Mesenchymal stem cell (in vitro differentiated cells and primary cell): ENCODE measurements around the gene SIVA1.

Experiments
- DNase-seq: peaks from one replicate; pipeline ENCODE4 v3.0.0-alpha.2; 2013
- H2AFZ ChIP-seq: one replicate; pipeline ENCODE4 v1.6.1; 2013; ENCODE audit warnings: low read depth, mild to moderate bottlenecking, control low read depth, inconsistent platforms, low read length, moderate library complexity
- H2AK5ac ChIP-seq: 2 replicates; pipeline ENCODE4 v1.6.1; 2013; ENCODE audit warnings: low read length, moderate library complexity, mild to moderate bottlenecking, inconsistent platforms; ENCODE audit not compliant: severe bottlenecking
- H2BK120ac ChIP-seq: one replicate; pipeline ENCODE4 v1.6.1; 2013; ENCODE audit warnings: low read depth, mild to moderate bottlenecking, inconsistent platforms, low read length, moderate library complexity
- H2BK12ac ChIP-seq, 2 experiments: one replicate each; pipeline ENCODE4 v1.6.1; 2013; ENCODE audit warnings: inconsistent platforms in 2 of 2, low read length in 2 of 2, mild to moderate bottlenecking in 2 of 2, moderate library complexity in 2 of 2, control low read depth in 1 of 2
- H2BK15ac ChIP-seq: one replicate; pipeline ENCODE4 v1.6.1; 2013; ENCODE audit warnings: mild to moderate bottlenecking, low read depth, inconsistent platforms; ENCODE audit not compliant: poor library complexity, severe bottlenecking
- H2BK5ac ChIP-seq: 2 replicates; pipeline ENCODE4 v1.6.1; 2013; ENCODE audit warnings: low read depth, mild to moderate bottlenecking, low read length, control low read depth, inconsistent platforms; ENCODE audit not compliant: poor library complexity, severe bottlenecking
- H3K14ac ChIP-seq, 2 experiments: one replicate each; pipeline ENCODE4 v1.6.1; 2013; ENCODE audit warnings: inconsistent platforms in 2 of 2, low read length in 2 of 2, control low read depth in 1 of 2, mild to moderate bottlenecking in 1 of 2, moderate library complexity in 1 of 2
- H3K18ac ChIP-seq, 2 experiments: one replicate each; pipeline ENCODE4 v1.6.1; 2013; ENCODE audit warnings: inconsistent platforms in 2 of 2, low read length in 2 of 2, control low read depth in 1 of 2, low read depth in 1 of 2, mild to moderate bottlenecking in 1 of 2
- H3K23ac ChIP-seq, 2 experiments: one replicate each; pipeline ENCODE4 v1.6.1; 2013; ENCODE audit warnings: inconsistent platforms in 2 of 2, low read length in 2 of 2, mild to moderate bottlenecking in 2 of 2, moderate library complexity in 2 of 2, control low read depth in 1 of 2
- H3K27ac ChIP-seq: 2 replicates; pipeline ENCODE4 v1.5.1; 2013; ENCODE audit warnings: mild to moderate bottlenecking, moderate library complexity, low read length, control low read depth, inconsistent platforms; ENCODE audit not compliant: poor library complexity, severe bottlenecking
- H3K27me3 ChIP-seq, 2 experiments: 2 replicates each; pipeline versions ENCODE4 v1.6.1 to v1.7.0; 2013; ENCODE audit warnings: low read length in 2 of 2, mild to moderate bottlenecking in 2 of 2, moderate library complexity in 2 of 2, control low read depth in 1 of 2, inconsistent platforms in 1 of 2; ENCODE audit not compliant: control insufficient read depth in 1 of 2, insufficient read depth in 1 of 2
- H3K36me3 ChIP-seq, 2 experiments: 2 replicates each; pipeline versions ENCODE4 v1.6.1 to v1.7.0; 2013; ENCODE audit warnings: low read length in 2 of 2, control low read depth in 1 of 2, inconsistent platforms in 1 of 2, low read depth in 1 of 2, mild to moderate bottlenecking in 1 of 2; ENCODE audit not compliant: insufficient read depth in 2 of 2, control insufficient read depth in 1 of 2
- H3K4ac ChIP-seq, 2 experiments: one replicate each; pipeline ENCODE4 v1.6.1; 2013; ENCODE audit warnings: inconsistent platforms in 2 of 2, low read length in 2 of 2, mild to moderate bottlenecking in 2 of 2, moderate library complexity in 2 of 2, control low read depth in 1 of 2, low read depth in 1 of 2
- H3K4me1 ChIP-seq: 2 replicates; pipeline ENCODE4 v1.6.1; 2013; ENCODE audit warnings: low read depth, low read length, control low read depth; ENCODE audit not compliant: control insufficient read depth, insufficient read depth
- H3K4me2 ChIP-seq: 2 replicates; pipeline ENCODE4 v1.6.1; 2013; ENCODE audit warnings: low read length, mild to moderate bottlenecking, inconsistent platforms; ENCODE audit not compliant: poor library complexity, severe bottlenecking
- H3K4me3 ChIP-seq, 2 experiments: 2 replicates each; pipeline versions ENCODE4 v1.5.1 to v1.7.0; 2013; ENCODE audit warnings: low read length in 2 of 2, mild to moderate bottlenecking in 2 of 2, control low read depth in 1 of 2, low read depth in 1 of 2; ENCODE audit not compliant: insufficient read depth in 1 of 2
- H3K79me1 ChIP-seq: replicated peaks from 2 replicates; pipeline ENCODE4 v1.6.1; 2013; ENCODE audit warnings: mild to moderate bottlenecking, control low read depth, low read length, inconsistent platforms; ENCODE audit not compliant: poor library complexity, severe bottlenecking
- H3K9ac ChIP-seq: 2 replicates; pipeline ENCODE4 v1.7.0; 2013; ENCODE audit warnings: mild to moderate bottlenecking, low read length, moderate library complexity
- H3K9me3 ChIP-seq: 2 replicates; pipeline ENCODE4 v1.7.0; 2013; ENCODE audit warnings: mild to moderate bottlenecking, low read length; ENCODE audit not compliant: control insufficient read depth
- H4K8ac ChIP-seq: one replicate; pipeline ENCODE4 v1.6.1; 2013; ENCODE audit warnings: inconsistent platforms, mild to moderate bottlenecking, low read length, moderate library complexity
- H4K91ac ChIP-seq: one replicate; pipeline ENCODE4 v1.6.1; 2013; ENCODE audit warnings: mild to moderate bottlenecking, low read length, inconsistent platforms
- WGBS: methylation state at CpG from one replicate; pipeline ENCODE4 v1.1.7; 2013; ENCODE audit warnings: mixed read lengths; 5-methylcytosine and 5-hydroxymethylcytosine counted together

SIVA1 gene

DNA sequence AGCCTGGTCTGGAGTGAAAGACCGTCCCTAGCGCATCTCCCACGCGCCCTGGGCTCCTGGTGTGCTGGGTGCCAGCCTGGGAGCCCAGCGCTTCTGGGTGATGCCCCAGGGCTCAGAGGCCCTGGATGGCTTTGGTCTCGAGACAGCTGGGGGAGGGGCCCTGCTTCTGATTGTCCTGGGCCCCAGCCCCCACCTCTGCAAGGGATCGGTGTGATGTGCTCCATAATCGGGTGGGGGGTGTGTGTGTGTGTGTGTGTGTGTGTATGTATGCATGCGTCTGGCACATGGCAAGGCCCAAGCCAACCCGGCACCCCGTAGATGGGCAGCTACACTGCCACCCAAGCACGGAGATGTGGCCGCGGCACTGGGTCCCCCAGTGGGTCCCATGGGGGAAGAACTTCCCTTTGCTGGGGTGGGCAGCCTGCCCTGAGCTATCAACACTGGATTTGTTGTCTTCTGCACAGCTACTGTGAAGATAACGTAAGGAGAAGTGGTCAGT is 51.0 kb downstream of the SIVA1 start:
- no peak overlapping the region for H3K9ac ChIP-seq

DNA sequence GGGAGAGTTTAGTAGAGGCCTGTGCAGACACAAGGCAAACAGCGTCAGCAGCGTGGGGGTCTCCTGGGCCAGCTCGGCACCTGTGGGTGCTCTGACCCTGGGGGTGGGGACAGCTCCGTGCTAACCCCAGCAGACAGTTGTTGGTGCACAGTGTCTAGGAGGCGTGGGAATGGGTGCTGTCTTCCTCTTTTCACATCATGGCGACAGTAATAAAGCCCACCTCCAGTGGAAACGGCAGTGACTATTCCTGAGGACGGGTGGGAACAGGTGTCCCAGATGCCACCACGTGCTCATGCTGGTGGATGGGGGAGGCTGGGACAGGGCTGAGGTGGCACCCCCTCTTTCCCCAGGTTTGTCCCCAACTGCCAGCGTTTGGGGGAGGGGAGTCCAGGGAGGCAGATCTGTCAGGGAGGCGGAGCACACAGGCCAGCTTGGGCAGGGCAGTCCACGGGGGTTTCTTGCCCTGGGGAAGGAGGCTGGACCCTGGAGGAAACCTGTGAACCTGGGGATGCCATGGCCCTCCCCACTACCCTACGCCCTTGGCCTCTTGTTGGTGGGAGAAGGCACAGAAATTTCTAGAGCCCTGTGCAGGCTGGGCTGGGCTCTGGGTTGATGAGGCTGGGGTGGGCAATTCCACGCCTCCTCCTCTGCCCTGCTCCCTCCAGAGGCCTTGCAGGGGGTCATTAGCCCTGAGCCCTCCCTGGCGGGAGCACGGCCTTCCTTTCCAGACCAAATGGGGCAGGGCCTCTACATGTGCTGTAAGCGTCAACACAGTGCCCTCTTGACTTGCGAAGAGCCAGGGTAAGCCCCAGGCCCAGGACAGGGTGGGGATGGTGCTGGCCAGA is 51.8 kb downstream of the SIVA1 start:
- Histone ChIP-seq H3K27me3 (no peaks in the 10 kb centered on the region), H3K18ac (peak overlapping the region in 1 of 2 experiments; percentile 37), H3K27ac (no peak overlapping the region), H3K4ac (no peak overlapping the region), H3K14ac (no peak overlapping the region), H3K4me1 (peaks cover 60% of the 10 kb centered on the region), H3K9ac (no peak overlapping the region), H3K79me1 (peaks cover 6% of the 10 kb centered on the region), H2BK12ac (peak overlapping the region in 1 of 2 experiments; percentile 45), H2AK5ac (peak overlapping the region; percentile 95), H3K9me3 (no peaks in the 10 kb centered on the region), H2BK15ac (peak overlapping the region; percentile 65), H3K23ac (no peak overlapping the region), H4K91ac (peak overlapping the region; percentile 34), H2BK120ac (no peak overlapping the region), H3K4me2 (no peak overlapping the region), H2AFZ (no peak overlapping the region), H3K4me3 (no peak overlapping the region), H4K8ac (no peak overlapping the region), H3K36me3 (peaks cover 0 to 9% of the 10 kb centered on the region in 2 experiments), H2BK5ac (no peak overlapping the region)
- 83% methylated on average over 18 of the region's 18 CpGs for WGBS
- no peak for DNase-seq

More for the DNA sequence above, 51.0 kb downstream of the SIVA1 start:
- no peak overlapping the region for H2BK12ac ChIP-seq
- H2BK5ac ChIP-seq, result no peak overlapping the region
- H3K9me3 ChIP-seq, result no peaks in the 10 kb centered on the region
- no peak overlapping the region for H3K14ac ChIP-seq
- H3K36me3 ChIP-seq, result peaks cover 0 to 9% of the 10 kb centered on the region in 2 experiments
- peaks cover 6% of the 10 kb centered on the region for H3K79me1 ChIP-seq
- no peak overlapping the region for H3K27ac ChIP-seq
- H2BK120ac ChIP-seq, result no peak overlapping the region
- H3K27me3 ChIP-seq, result no peaks in the 10 kb centered on the region
- no peak overlapping the region for H2AFZ ChIP-seq
- no peak overlapping the region for H3K4me2 ChIP-seq
- 94% methylated on average over 14 of the region's 15 CpGs for WGBS
- DNase-seq, result no peak
- no peak overlapping the region for H3K18ac ChIP-seq
- no peak overlapping the region for H3K4ac ChIP-seq
- no peak overlapping the region for H3K23ac ChIP-seq
- no peak overlapping the region for H3K4me3 ChIP-seq
- H4K8ac ChIP-seq, result no peak overlapping the region
- no peak overlapping the region for H4K91ac ChIP-seq
- peaks cover 64% of the 10 kb centered on the region for H3K4me1 ChIP-seq
- peak overlapping the region; percentile 27 for H2AK5ac ChIP-seq
- H2BK15ac ChIP-seq, result peak overlapping the region; percentile 50

DNA sequence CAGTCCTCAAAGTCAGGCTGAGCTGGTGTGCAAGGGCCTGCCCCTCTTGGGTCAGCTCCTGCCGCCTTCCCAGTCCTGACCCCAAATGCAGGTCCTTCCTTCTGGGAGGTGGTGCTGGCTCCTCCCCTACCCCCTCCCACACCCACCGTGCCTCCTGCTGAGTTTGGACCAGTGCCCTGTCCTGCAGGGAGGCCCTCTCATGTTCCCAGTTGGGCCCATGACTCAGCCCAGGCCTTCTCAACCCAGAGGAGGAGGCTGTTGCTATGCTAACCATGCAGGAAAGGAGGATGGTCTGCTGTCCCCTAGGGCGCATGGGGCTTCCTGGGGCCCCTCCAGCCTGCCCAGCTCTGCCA is 52.4 kb downstream of the SIVA1 start:
- peak overlapping the region; percentile 34 for H4K91ac ChIP-seq
- H3K14ac ChIP-seq, result no peak overlapping the region
- WGBS, result 36% methylated on average over 3 of the region's 3 CpGs

DNA sequence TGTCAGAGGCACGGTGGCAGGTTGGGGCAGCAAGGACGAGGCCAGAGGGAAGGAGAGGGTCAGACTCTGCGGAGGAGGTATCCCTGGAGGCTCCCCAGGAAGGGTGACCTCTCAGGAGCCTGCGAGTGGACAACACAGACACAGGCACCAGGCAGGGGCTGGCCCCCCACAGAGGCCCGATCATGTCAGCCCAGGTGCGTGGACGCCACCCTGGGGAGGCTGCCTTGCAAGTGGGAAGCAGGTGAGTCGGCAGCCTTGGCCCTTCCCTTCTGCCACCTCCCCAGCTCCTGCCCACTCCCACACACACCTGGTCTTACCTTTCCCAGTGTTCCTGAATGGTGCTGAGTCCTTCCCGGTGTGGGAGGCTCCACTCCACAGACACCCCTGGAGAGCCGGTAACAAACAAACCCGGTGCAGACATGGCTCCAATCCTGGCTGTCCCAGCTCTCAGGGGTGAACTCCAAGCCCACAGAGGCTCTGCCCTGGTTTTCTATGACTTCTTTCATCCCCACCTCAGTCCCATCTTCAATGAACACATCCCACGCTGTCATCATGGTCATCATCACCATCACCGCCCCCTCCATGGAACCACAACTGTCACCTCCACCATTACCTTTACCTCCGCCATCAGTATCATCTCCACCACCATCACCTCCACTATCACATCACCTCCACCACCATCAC is 53.1 kb downstream of the SIVA1 start:
- DNase-seq, result no peak
- peaks cover 0 to 9% of the 10 kb centered on the region in 2 experiments for H3K36me3 ChIP-seq
- H2BK15ac ChIP-seq, result no peak overlapping the region
- no peak overlapping the region for H3K4me2 ChIP-seq
- H2BK5ac ChIP-seq, result no peak overlapping the region
- H2BK120ac ChIP-seq, result no peak overlapping the region
- no peaks in the 10 kb centered on the region for H3K9me3 ChIP-seq
- no peak overlapping the region for H3K27ac ChIP-seq
- H2BK12ac ChIP-seq, result peak overlapping the region in 1 of 2 experiments; percentile 51
- H4K91ac ChIP-seq, result no peak overlapping the region
- 88% methylated on average over 14 of the region's 14 CpGs for WGBS
- H4K8ac ChIP-seq, result no peak overlapping the region
- H3K4ac ChIP-seq, result no peak overlapping the region
- H2AK5ac ChIP-seq, result peak overlapping the region; percentile 71
- no peaks in the 10 kb centered on the region for H3K27me3 ChIP-seq
- no peak overlapping the region for H2AFZ ChIP-seq
- no peak overlapping the region for H3K4me3 ChIP-seq
- peak overlapping the region in 1 of 2 experiments; percentile 68 for H3K18ac ChIP-seq
- no peak overlapping the region for H3K23ac ChIP-seq
- H3K9ac ChIP-seq, result no peak overlapping the region
- H3K79me1 ChIP-seq, result peaks cover 9% of the 10 kb centered on the region
- peaks cover 53% of the 10 kb centered on the region for H3K4me1 ChIP-seq
- H3K14ac ChIP-seq, result peak overlapping the region in 1 of 2 experiments; percentile 73

More for the DNA sequence above, 52.4 kb downstream of the SIVA1 start:
- Histone ChIP-seq H3K27ac (no peak overlapping the region), H3K4me2 (peak overlapping the region; percentile 8), H3K36me3 (peaks cover 0 to 9% of the 10 kb centered on the region in 2 experiments), H3K4ac (no peak overlapping the region), H3K79me1 (peaks cover 7% of the 10 kb centered on the region), H2BK12ac (peak overlapping the region in 1 of 2 experiments; percentile 45), H4K8ac (no peak overlapping the region), H3K9ac (no peak overlapping the region), H2AK5ac (peak overlapping the region; percentile 95), H3K18ac (peak overlapping the region in 1 of 2 experiments; percentile 68), H2BK120ac (no peak overlapping the region), H3K4me3 (no peak overlapping the region), H3K9me3 (no peaks in the 10 kb centered on the region), H2BK5ac (no peak overlapping the region), H3K27me3 (no peaks in the 10 kb centered on the region), H3K4me1 (peaks cover 55% of the 10 kb centered on the region), H2BK15ac (peak overlapping the region; percentile 65), H2AFZ (no peak overlapping the region), H3K23ac (no peak overlapping the region)
- DNase-seq, result peak; percentile 53
